T-helper 1 cell (primary cell): ENCODE data around the gene SLC28A2.
"Not testable (repeated sequence)": the region's sequence is repeated elsewhere in the genome, so short reads cannot be mapped to it uniquely, and the experiment has no call there.

Experiments
- DNase-seq, 5 donors: peaks; one replicate each; pipeline ENCODE4 v3.0.0-alpha.2; 2012 to 2020

Gene SLC28A2

GRCh38 chr15:45263854-45264253 lies 11.8 kb downstream of the SLC28A2 start:
- DNase-seq: no peak

- DNase-seq: no peak
Measured at GRCh38 chr15:45265506-45265905, 13.5 kb downstream of the SLC28A2 start.

GRCh38 chr15:45268135-45268534 lies 16.1 kb downstream of the SLC28A2 start:
- DNase-seq: no peak

- no peak for DNase-seq
Measured at GRCh38 chr15:45274636-45275380, 22.8 kb downstream of the SLC28A2 start.

GRCh38 chr15:45276831-45277230 lies 24.8 kb downstream of the SLC28A2 start:
- DNase-seq: no peak

- peak; percentile 90 to 96 (median 94) for DNase-seq
Measured at GRCh38 chr15:45279024-45279698, 27.1 kb downstream of the SLC28A2 start.

- DNase-seq: no peak
Measured at GRCh38 chr15:45285413-45285812, 33.4 kb downstream of the SLC28A2 start.

GRCh38 chr15:45287390-45287956 lies 35.4 kb downstream of the SLC28A2 start:
- no peak for DNase-seq

- no peak for DNase-seq
Measured at GRCh38 chr15:45288947-45289346, 36.9 kb downstream of the SLC28A2 start.

GRCh38 chr15:45291822-45292582 lies 40.0 kb downstream of the SLC28A2 start:
- DNase-seq: no peak

GRCh38 chr15:45293326-45293725 lies 41.3 kb downstream of the SLC28A2 start:
- DNase-seq: not testable (repeated sequence)

GRCh38 chr15:45298964-45299378 lies 46.9 kb downstream of the SLC28A2 start:
- not testable (repeated sequence) for DNase-seq

- no peak for DNase-seq
Measured at GRCh38 chr15:45304711-45305110, 52.7 kb downstream of the SLC28A2 start.

GRCh38 chr15:45306105-45306504 lies 54.1 kb downstream of the SLC28A2 start:
- DNase-seq: no peak

GRCh38 chr15:45307230-45307924 lies 55.3 kb downstream of the SLC28A2 start:
- peak in 1 of 5 donors; percentile 3 for DNase-seq

- DNase-seq: not testable (repeated sequence)
Measured at GRCh38 chr15:45314117-45314516, 62.1 kb downstream of the SLC28A2 start.

GRCh38 chr15:45314960-45315359 lies 62.9 kb downstream of the SLC28A2 start:
- no peak for DNase-seq

GRCh38 chr15:45319472-45320214 lies 67.6 kb downstream of the SLC28A2 start:
- no peak for DNase-seq

- DNase-seq: no peak
Measured at GRCh38 chr15:45320581-45321205, 68.7 kb downstream of the SLC28A2 start.

- no peak for DNase-seq
Measured at GRCh38 chr15:45326280-45326679, 74.2 kb downstream of the SLC28A2 start.

- DNase-seq: no peak
Measured at GRCh38 chr15:45326741-45327140, 74.7 kb downstream of the SLC28A2 start.
